ENCODE data around the gene RET. TPM values are rescaled to one million over a fixed set of nuclear protein-coding genes. Genes with fewer than 3 reads are reported as not detected.

Gene RET
- total RNA-seq, 1 experiment from 2014 or later: 81.1 TPM

DNA sequence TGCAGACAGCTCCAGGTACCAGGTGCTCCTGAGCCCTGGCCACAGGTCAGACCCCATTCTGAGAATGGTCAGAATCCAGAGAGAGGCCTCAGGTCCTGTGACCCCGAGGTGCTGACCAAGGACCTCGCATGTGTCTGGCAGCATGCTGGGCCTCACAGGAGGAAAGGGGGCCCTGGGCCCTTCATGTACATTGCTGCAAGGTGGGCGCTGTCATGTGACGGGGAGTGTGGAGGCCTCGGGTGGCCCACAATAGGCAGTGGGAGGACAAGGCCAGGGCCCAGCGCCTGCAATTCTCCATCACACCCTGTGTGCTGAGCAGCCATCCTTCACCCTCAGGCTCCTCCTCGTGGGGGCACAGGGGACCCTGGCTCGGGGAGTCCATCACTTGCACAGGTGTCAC, 15.5 kb upstream of the RET start:
- Histone ChIP-seq H3K27ac (ENCODE audit: low read length) (no peak overlapping the region), H3K4me3 (ENCODE audit: low read depth in 2 of 2, low read length in 2 of 2) (no peak overlapping the region), H3K9me3 (ENCODE audit: control insufficient read depth, insufficient read depth, low read depth, low read length) (no peaks in the 10 kb centered on the region), H3K36me3 (ENCODE audit: control insufficient read depth, insufficient read depth, low read length) (no peaks in the 10 kb centered on the region), H3K4me1 (ENCODE audit: control insufficient read depth, insufficient read depth, low read length) (peaks cover 27% of the 10 kb centered on the region), H3K27me3 (ENCODE audit: control insufficient read depth, insufficient read depth, low read length) (no peaks in the 10 kb centered on the region)
- intact Hi-C loops (cut with micrococcal nuclease; ENCODE audit: unreplicated experiment): no loop called here
- ChIA-PET CTCF (no interaction called here), POLR2A (no interaction called here)
- TF ChIP-seq CTCF (IDR thresholded peaks at IDR 0.05): no peak
- TF ChIP-seq POLR2AphosphoS5 (IDR thresholded peaks at IDR 0.05; ENCODE audit: low read depth, low read length): no peak
- TF ChIP-seq SIN3A (IDR thresholded peaks at IDR 0.05; ENCODE audit: borderline replicate concordance, insufficient read depth, low read depth, low read length): no peak
- no peak for TF ChIP-seq TCF7L2 (IDR thresholded peaks at IDR 0.05; ENCODE audit: low read depth, low read length)
- in situ Hi-C loops (cut with HindIII; ENCODE audit: low pct_unique_long_range_greater_than_20kb, low sequenced_read_pairs): no loop called here
- ATAC-seq: no peak
- DNase-seq (ENCODE audit: low read depth, low spot score): no peak
- BruUV-seq (replicated peaks): no TSS peak

DNA sequence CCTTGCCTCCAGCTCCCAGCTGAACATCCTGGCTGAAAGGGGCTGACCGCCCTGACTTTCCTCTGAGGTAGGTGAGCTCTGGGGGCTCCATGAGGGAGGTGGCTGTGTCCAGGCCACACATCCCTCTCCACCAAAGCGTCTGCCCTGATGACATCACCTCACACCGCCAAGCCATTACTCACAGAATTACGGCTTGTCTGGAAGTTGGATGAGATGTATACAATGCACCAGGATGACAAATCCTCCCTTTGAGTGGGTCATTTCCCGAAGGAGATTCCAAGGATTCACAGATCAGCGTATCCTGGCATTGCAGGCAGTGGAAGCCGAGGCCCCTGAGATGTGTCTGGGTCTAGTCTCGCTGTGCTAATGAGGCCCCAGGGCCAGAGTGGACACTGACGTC, 15.1 kb upstream of the RET start:
- no peak overlapping the region for H3K27ac ChIP-seq (ENCODE audit: low read length)
- no peaks in the 10 kb centered on the region for H3K9me3 ChIP-seq (ENCODE audit: control insufficient read depth, insufficient read depth, low read depth, low read length)

More for the DNA sequence above, 15.1 kb upstream of the RET start:
- DNase-seq (ENCODE audit: low read depth, low spot score) (no peak), ATAC-seq (no peak)
- BruUV-seq (replicated peaks): no TSS peak
- intact Hi-C loops (cut with micrococcal nuclease; ENCODE audit: unreplicated experiment) (no loop called here), in situ Hi-C loops (cut with HindIII; ENCODE audit: low pct_unique_long_range_greater_than_20kb, low sequenced_read_pairs) (no loop called here)
- ChIA-PET CTCF (no interaction called here), POLR2A (no interaction called here)
- TF ChIP-seq TCF7L2 (IDR thresholded peaks at IDR 0.05; ENCODE audit: low read depth, low read length) (no peak), SIN3A (IDR thresholded peaks at IDR 0.05; ENCODE audit: borderline replicate concordance, insufficient read depth, low read depth, low read length) (no peak), CTCF (IDR thresholded peaks at IDR 0.05) (no peak), POLR2AphosphoS5 (IDR thresholded peaks at IDR 0.05; ENCODE audit: low read depth, low read length) (no peak), REST (IDR thresholded peaks at IDR 0.05; ENCODE audit: insufficient read depth in 1 of 2, low read depth in 2 of 2, low read length in 1 of 2) (no peak)
- Histone ChIP-seq H3K36me3 (ENCODE audit: control insufficient read depth, insufficient read depth, low read length) (no peaks in the 10 kb centered on the region), H3K4me1 (ENCODE audit: control insufficient read depth, insufficient read depth, low read length) (peaks cover 22% of the 10 kb centered on the region), H3K4me3 (ENCODE audit: low read depth in 2 of 2, low read length in 2 of 2) (no peak overlapping the region), H3K27me3 (ENCODE audit: control insufficient read depth, insufficient read depth, low read length) (no peaks in the 10 kb centered on the region)

Measured in Panc1 (cell line).